Stimulated activated CD4-positive, alpha-beta T cell treated with anti-CD3 and anti-CD28 coated beads, Interleukin-15, amount 100 ng/mL, for 1 hour (primary cell): ENCODE data around the gene ZBTB7C.

ENCODE experiments used
- DNase-seq, 2 donors: peaks; one replicate each; pipeline ENCODE4 v3.0.0-alpha.2; 2020; ENCODE audit warnings: low read depth in 1 of 2, low spot score in 1 of 2

The ZBTB7C gene

GRCh38 chr18:48100165-48100575 is 309.0 kb downstream of the ZBTB7C start:
- DNase-seq = no peak

- no peak for DNase-seq
Observed at GRCh38 chr18:48099481-48100164, 309.6 kb downstream of the ZBTB7C start.

- no peak for DNase-seq
Observed at GRCh38 chr18:48098538-48098937, 310.6 kb downstream of the ZBTB7C start.

GRCh38 chr18:48098007-48098406 is 311.2 kb downstream of the ZBTB7C start:
- no peak for DNase-seq

GRCh38 chr18:48095726-48096125 is 313.5 kb downstream of the ZBTB7C start:
- no peak for DNase-seq

- no peak for DNase-seq
Observed at GRCh38 chr18:48093104-48093503, 316.1 kb downstream of the ZBTB7C start.

GRCh38 chr18:48091869-48092497 is 317.2 kb downstream of the ZBTB7C start:
- DNase-seq = no peak

GRCh38 chr18:48090702-48091101 is 318.5 kb downstream of the ZBTB7C start:
- DNase-seq = no peak

GRCh38 chr18:48090021-48090420 is 319.2 kb downstream of the ZBTB7C start:
- DNase-seq = no peak

- no peak for DNase-seq
Observed at GRCh38 chr18:48085781-48086487, 323.2 kb downstream of the ZBTB7C start.

- DNase-seq = no peak
Observed at GRCh38 chr18:48084858-48085257, 324.3 kb downstream of the ZBTB7C start.

- DNase-seq = no peak
Observed at GRCh38 chr18:48084041-48084757, 325.0 kb downstream of the ZBTB7C start.

- no peak for DNase-seq
Observed at GRCh38 chr18:48080546-48080945, 328.6 kb downstream of the ZBTB7C start.

GRCh38 chr18:48079885-48080284 is 329.3 kb downstream of the ZBTB7C start:
- DNase-seq = no peak

GRCh38 chr18:48078448-48078847 is 330.7 kb downstream of the ZBTB7C start:
- DNase-seq = no peak

- no peak for DNase-seq
Observed at GRCh38 chr18:48077291-48077690, 331.9 kb downstream of the ZBTB7C start.

- DNase-seq = no peak
Observed at GRCh38 chr18:48076461-48076860, 332.7 kb downstream of the ZBTB7C start.

- no peak for DNase-seq
Observed at GRCh38 chr18:48075707-48076093, 333.5 kb downstream of the ZBTB7C start.

GRCh38 chr18:48074929-48075706 is 334.1 kb downstream of the ZBTB7C start:
- DNase-seq = no peak

- DNase-seq = no peak
Observed at GRCh38 chr18:48073211-48073930, 335.8 kb downstream of the ZBTB7C start.
